DOHH2 (cell line): ENCODE results near the gene PCNX4.

Experiments
- EZH2phosphoT487 ChIP-seq: fragments of 200-600 bp; sonication (generic); IDR thresholded peaks from 2 replicates; pipeline ENCODE4 v1.6.1; 2017; ENCODE audit warnings: borderline replicate concordance, mild to moderate bottlenecking, antibody characterized with exemption, low read length, moderate library complexity, mixed read lengths
- TF ChIP-seq, protein P1 (sequence below): fragments of 200-600 bp; sonication (generic); IDR thresholded peaks from one replicate; pipeline ENCODE4 v1.5.1; 2014; ENCODE audit warnings: antibody characterized with exemption, mild to moderate bottlenecking, low read depth, low read length; ENCODE audit not compliant: poor library complexity, severe bottlenecking

DNA sequence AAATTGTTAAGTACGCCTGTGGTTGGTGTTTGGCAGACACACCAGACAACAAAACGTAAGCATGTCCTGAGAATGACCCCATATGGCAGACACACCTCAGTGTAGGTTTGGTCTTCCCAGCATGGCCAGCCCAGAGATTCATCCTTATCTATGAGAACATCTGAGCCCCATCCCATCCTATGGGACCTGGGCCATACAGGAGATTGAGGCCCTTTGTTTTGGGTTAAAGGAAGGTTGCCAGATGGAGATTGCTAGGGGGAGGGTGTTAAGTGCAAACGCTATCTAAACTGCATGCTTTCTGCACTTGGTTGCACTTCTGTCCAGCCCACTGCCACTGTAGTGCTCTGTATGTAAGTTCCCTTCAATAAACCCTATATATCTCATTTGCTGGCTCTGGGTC, 4.1 kb upstream of the PCNX4 start:
- TF ChIP-seq, protein P1, sequence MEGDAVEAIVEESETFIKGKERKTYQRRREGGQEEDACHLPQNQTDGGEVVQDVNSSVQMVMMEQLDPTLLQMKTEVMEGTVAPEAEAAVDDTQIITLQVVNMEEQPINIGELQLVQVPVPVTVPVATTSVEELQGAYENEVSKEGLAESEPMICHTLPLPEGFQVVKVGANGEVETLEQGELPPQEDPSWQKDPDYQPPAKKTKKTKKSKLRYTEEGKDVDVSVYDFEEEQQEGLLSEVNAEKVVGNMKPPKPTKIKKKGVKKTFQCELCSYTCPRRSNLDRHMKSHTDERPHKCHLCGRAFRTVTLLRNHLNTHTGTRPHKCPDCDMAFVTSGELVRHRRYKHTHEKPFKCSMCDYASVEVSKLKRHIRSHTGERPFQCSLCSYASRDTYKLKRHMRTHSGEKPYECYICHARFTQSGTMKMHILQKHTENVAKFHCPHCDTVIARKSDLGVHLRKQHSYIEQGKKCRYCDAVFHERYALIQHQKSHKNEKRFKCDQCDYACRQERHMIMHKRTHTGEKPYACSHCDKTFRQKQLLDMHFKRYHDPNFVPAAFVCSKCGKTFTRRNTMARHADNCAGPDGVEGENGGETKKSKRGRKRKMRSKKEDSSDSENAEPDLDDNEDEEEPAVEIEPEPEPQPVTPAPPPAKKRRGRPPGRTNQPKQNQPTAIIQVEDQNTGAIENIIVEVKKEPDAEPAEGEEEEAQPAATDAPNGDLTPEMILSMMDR, result no peak
- TF ChIP-seq EZH2phosphoT487, result no peak
